C4-2B (cell line): Measurements from ENCODE around the gene HGF.

Source experiments
- H3K27ac ChIP-seq: fragments of 450-650 bp; 2 replicates; pipeline ENCODE4 v1.5.1; 2017
- CTCF ChIP-seq: fragments of 450-650 bp; conservative IDR thresholded peaks from 2 replicates; pipeline ENCODE4 v1.5.1; 2017; ENCODE audit warnings: mild to moderate bottlenecking
- ZFX ChIP-seq: fragments of 450-650 bp; IDR thresholded peaks from 2 replicates; pipeline ENCODE4 v1.6.1; 2017

Gene HGF

GRCh38 chr7:81710751-81711150 is 59.1 kb downstream of the HGF start:
- TF ChIP-seq CTCF (no peak), ZFX (no peak)
- no peak overlapping the region for H3K27ac ChIP-seq

- H3K27ac ChIP-seq = no peak overlapping the region
- no peak for TF ChIP-seq CTCF
- TF ChIP-seq ZFX = no peak
Measured at GRCh38 chr7:81709836-81710235, 60.0 kb downstream of the HGF start.

- TF ChIP-seq CTCF (no peak), ZFX (no peak)
- H3K27ac ChIP-seq = no peak overlapping the region
Measured at GRCh38 chr7:81707966-81708365, 61.9 kb downstream of the HGF start.

- TF ChIP-seq CTCF (no peak), ZFX (no peak)
- no peak overlapping the region for H3K27ac ChIP-seq
Measured at GRCh38 chr7:81707196-81707595, 62.7 kb downstream of the HGF start.

- TF ChIP-seq CTCF (no peak), ZFX (no peak)
Measured at GRCh38 chr7:81705206-81705605, 64.6 kb downstream of the HGF start.

GRCh38 chr7:81704595-81704994 is 65.3 kb downstream of the HGF start:
- H3K27ac ChIP-seq = no peak overlapping the region
- TF ChIP-seq ZFX (no peak), CTCF (no peak)

More at GRCh38 chr7:81705206-81705605, 64.6 kb downstream of the HGF start:
- no peak overlapping the region for H3K27ac ChIP-seq

GRCh38 chr7:81698965-81699364 is 70.9 kb downstream of the HGF start:
- no peak overlapping the region for H3K27ac ChIP-seq
- TF ChIP-seq CTCF (no peak), ZFX (no peak)
